GM18867 (cell line): ENCODE results near the gene YPEL1.
"Not testable (repeated sequence)": the region's sequence is repeated elsewhere in the genome, so short reads cannot be mapped to it uniquely, and the experiment has no call there.

ENCODE experiments used
- ATAC-seq: cut with Tn5 transposase; IDR thresholded peaks from one replicate; pipeline ENCODE4 v1.9.1; 2021; ENCODE audit warnings: mild to moderate bottlenecking, moderate library complexity; ENCODE audit not compliant: unreplicated experiment

Gene YPEL1

GRCh38 chr22:21754523-21754922 is 18.9 kb upstream of the YPEL1 start:
- ATAC-seq: no peak

DNA sequence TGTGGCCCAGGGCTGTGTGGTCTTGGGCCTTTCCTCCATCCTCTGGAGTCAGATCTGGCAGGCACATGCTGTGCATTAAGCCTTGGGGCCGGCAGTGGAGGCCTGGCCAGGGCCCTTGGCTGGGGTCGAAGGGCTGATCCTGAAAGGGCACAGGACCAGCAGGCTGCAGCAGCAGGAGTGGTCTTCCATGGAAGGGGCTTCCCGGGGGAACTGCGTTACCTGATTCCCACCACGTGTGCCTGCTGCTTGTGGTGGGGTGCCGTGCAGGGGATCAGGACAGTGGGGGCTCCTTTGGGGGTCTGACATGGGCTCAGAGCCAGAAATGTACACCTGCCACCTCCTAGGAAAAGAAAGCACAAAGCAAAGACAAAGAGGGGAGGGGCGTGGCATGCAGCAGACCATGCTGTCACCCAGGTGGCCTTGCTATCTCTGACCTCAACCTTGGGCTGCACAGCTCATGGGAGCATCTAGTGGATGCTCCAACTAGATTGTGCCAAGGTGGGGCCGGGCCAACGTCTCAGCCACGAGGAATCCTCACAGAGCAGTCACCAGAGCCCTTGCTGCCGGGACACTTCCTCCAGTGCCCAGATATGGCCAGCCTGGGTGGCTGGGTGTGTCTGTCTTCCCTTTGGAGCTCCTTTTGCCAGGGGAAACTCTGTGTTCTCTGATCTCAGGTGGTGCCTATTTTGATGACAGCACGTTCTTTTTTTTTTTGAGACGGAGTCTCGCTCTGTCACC is 17.9 kb upstream of the YPEL1 start:
- ATAC-seq: no peak

DNA sequence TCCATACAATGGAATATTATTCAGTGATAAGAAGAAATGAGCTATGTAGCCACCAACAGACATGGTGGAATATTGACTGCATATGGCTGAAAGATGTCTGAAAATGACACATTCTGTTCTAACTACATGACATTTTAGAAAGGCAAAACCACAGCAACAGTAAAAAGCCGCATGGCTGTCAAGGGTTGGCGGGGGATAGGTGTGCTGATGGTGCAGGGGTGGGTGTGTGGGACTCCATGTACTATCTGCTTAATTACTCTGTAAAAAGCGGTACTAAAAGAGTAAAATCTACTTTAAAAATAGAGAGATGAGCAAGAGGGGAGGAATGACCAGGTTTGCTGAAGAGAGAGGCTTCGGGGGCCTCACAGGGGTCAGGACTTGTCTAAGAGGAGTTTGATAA is 16.7 kb upstream of the YPEL1 start:
- ATAC-seq: no peak

DNA sequence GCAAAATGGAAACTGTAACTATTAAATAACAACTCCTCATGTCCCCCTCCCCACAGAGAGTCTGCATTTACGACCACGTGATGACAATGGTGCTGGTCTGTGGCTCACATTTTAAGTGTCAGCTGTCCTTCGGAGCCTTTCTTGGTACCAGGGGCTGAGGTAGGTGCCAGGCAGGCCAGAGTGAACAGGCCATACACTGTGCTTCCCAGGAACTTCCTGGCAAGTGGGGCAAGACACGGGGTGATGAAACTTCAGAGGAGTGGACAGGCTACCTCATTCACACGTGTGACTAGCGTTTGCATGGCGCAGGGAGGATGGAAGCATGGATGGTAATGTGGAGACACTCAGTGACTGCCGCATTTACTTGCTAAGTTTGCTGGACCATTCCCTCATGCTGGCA is 10.4 kb upstream of the YPEL1 start:
- no peak for ATAC-seq

DNA sequence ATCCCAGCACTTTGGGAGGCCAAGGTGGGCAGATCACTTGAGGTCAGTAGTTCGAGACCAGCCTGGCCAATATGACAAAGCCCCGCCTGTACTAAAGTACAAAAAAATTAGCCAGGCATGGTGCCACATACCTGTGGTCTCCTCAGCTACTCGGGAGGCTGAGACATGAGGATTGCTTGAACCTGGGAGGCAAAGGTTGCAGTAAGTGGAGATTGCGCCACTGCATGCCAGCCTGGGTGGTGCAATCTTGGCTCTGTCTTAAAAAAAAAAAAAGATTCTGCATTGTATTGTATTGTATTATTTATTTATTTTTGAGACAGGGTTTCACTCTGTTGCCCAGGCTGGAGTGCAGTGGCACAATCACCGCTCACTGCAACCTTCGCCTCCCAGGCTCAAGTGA is 9.3 kb upstream of the YPEL1 start:
- not testable (repeated sequence) for ATAC-seq

DNA sequence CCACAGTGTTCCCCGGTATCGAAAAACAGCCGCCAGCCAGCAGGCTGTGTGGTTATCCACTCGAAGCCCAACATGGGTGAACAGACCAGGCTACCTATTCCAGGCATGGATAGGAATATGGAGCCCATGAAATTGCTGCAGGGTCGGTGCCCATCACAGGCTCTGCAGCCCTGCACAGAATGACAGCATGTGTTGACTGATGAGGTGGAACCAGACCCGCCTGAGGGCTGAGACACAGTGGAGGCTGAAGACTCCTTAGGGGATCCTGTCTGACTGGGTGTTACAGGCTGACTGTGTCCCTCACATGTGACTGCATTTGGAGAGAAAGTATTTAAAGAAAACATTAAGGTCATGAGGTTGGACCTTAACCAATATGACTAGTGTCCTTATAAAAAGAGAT is 6.2 kb upstream of the YPEL1 start:
- no peak for ATAC-seq

DNA sequence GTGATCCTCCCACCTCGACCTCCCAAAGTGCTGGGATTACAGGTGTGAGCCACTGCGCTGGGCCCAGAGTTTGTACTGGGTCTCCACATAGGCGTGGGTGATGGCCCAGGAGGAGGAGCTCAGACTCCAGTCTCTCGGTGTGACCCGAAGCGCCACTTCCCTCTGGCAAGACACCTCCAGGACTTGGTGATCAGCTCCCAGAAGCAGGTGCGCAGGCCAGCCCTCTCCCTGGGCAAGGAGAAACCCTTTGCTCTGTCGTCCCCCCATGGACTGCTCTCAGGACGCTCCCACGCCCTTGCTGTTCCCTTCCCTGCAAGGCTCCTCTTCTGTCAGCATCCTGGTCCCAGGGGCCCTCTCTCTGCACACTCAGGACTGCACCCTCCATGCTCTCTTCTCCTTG is 5.5 kb upstream of the YPEL1 start:
- no peak for ATAC-seq

- no peak for ATAC-seq
Measured at GRCh38 chr22:21739828-21740377, 4.3 kb upstream of the YPEL1 start.

DNA sequence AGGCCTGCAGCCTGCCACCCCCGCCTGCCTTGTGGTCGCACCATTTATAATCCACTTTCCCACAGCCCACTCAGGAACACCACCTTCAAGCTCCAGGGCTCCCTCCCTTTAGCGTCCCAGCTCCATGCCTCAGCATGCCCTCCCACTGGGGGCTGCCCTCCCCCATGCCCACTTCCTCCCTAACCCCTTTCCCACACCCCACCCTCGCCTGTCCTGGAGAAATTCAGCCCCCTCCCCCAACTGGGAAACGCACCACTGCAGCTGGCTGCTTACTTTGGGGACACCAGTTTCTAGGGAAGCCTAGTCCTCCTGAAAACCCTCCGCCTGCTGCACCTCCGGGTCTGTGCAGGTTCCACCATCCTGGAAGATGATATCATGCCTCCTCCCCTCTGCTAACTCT is 3.4 kb upstream of the YPEL1 start:
- no peak for ATAC-seq

DNA sequence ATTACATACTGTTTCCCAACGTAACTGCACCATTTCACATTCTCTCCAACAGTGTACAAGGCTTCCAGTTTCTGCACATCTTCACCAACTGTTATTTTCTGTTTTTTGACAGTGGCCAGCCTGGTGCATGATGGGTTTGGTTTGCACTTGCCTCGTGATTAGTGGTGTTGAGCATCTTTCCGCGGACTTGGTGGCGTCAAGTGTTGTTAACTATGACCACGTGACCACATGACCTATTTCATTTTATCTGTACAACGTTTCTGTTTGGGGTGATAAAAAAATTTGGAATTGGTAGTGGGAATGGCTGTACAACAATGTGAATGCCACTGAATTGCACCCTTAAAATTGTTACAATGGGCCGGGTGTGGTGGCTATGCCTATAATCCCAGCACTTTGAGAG is 2.5 kb upstream of the YPEL1 start:
- ATAC-seq: no peak

DNA sequence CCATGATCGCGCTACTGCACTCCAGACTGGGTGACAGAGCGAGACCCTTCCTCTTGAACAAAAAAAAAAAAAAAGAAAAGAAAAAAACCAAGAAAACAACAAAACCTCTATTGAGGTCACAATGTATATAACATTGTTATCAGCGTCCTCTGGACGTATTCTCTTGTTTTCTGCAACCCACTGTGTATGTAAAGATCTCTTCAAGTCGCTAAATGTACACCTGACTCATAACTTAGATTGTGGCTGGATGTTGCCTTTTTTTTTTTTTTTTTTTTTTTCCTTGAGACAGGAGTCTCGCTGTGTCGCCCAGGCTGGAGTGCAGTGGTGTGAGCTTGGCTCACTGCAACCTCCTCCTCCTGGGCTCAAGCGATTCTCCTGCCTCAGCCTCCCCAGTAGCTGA is 1.4 kb upstream of the YPEL1 start:
- no peak for ATAC-seq

DNA sequence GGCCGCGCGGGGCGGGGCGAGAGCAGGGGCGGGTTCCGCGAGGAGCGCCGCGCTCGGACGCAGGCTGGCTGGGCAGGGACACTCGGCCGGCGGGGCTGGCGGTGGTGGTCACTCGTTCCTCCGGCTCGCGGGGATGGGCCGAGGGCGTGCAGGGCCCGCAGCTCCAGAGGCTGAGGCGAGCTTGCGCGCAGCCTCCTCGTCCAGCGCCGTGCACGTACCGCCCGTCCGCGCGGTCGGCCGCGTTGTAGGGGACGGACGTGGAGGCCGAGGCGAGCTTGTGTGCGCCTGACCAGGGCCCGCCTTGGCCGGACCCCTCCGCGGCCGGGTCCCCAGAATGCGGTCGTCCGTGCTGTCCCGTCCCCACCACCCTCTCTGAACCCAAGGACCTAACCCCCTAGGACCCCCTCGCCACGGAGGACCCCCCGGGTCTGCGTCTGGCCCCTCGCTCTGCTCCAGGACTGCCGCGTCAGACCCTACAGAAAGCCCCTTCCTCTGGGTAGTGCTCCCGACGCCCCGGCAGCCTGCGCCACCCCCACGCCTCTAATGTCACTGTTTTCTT is 569 bp upstream of the YPEL1 start:
- ATAC-seq: peak; percentile 11

DNA sequence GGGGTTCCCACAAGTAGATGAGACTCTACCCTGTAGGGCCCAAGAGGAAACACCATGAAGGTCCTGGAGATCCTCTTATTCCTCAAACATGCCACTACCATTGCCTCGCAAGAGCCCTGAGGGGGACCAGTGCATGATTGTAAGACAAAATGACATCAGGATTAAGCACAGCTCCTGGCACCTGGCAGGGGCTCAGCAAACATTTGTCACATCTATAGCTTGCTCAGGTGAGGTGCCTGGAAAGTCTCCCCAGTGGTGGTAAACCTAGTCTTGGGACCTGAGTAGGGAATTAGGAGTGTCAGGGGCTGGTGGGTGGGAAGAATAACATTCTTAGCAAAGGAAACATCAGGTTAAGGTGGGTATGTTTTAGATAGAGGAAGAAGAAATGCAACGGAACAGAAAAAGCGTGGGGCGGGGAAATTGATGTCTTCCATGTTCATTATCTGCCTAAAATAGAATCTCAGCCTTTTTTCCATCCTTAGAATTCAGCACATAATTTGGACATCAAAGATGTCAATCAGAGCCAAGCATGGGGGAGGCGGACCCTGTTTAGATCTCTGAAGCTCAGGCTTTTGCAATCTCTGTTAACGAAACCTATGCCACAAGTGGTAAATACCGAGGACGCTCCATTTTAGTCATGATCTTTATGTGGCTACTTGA is 924 bp downstream of the YPEL1 start:
- no peak for ATAC-seq

DNA sequence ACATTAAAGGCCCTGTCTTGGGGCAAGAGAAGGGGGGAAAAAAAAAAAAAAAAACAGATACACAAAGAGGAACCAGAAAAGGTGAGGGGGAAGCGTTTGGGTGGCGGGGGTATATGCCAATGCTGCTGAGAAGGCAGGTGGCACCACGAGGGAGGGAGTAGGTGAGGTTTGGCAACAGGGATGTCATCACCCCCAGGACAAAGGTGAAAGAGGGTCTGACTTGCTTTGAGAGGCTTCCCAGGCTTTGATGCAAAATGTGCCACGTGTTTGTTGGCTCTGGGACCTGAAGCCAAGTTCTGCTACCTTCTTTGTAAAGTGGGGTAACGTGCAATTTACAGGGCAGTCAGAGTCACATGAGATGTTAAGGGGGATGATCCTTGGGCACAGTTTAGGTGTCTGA is 4.1 kb downstream of the YPEL1 start:
- ATAC-seq: no peak

- no peak for ATAC-seq
Measured at GRCh38 chr22:21730535-21731308, 4.9 kb downstream of the YPEL1 start.

DNA sequence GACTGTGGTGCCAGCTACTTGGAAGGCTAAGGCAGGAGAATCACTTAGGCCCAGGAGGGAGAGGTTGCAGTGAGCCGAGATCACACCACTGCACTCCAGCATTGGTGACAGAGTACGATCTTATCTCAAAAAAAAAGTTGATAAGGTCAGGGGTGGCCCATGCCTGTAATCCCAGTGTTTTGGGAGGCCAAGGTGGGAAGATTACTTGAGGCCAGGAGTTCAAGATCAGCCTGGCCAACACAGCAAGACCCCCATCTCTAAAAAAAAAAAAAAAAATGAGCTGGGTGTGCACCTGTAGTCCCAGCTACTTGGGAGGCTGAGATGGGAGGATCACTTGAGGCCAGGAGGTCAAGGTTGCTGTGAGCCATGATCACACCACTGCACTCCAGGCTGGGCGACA is 6.4 kb downstream of the YPEL1 start:
- ATAC-seq: not testable (repeated sequence)

DNA sequence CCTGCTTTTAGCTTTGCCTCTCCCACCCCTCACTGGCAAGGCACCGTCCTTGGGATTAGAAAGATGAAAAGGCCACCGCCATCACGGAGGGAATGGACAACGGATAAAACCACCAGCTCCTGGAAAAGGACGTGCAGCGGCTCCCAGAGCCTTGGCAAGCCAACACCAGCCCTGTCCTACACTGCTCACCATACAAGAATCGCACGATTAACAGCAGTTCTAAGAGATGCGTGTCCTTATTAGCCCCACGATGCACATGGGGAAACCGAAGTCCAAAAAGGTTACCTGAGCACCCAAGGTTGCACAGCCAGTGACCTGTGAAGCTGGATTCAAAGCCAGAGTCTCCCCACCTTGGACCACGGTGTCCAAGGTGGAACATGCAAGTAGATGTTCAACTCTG is 7.3 kb downstream of the YPEL1 start:
- ATAC-seq: no peak

- ATAC-seq: no peak
Measured at GRCh38 chr22:21727768-21728167, 7.8 kb downstream of the YPEL1 start.

DNA sequence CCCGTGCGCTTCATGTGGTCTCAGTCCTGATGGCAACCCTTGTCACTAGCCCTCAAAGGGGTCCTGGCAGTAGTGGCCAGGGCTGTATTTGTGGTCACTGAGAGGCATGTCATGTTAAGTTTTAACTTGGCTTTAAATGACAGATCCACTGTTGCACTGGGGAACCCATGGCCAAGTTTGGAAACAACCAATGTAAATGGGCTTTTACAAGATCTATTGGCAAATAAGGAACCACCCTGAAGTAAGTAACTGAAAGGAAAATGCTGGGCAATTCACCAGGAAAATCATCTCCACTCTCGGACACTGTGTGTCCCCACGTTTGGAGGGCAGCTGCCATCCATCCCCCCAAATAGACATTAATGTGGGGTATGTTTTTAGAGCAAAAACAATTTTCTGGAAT is 8.4 kb downstream of the YPEL1 start:
- no peak for ATAC-seq

GRCh38 chr22:21726650-21727049 is 8.9 kb downstream of the YPEL1 start:
- ATAC-seq: no peak

- ATAC-seq: no peak
Measured at GRCh38 chr22:21725956-21726649, 9.5 kb downstream of the YPEL1 start.
